Osteocyte (in vitro differentiated cells): ENCODE data around the gene MTPN. TPM values are rescaled to one million over a fixed set of nuclear protein-coding genes. Genes with fewer than 3 reads are reported as not detected.

ENCODE experiments used
- DNase-seq: peaks from one replicate; pipeline ENCODE4 v3.0.0; 2021; ENCODE audit warnings: mixed read lengths; ENCODE audit not compliant: unreplicated experiment; ENCODE audit errors: extremely low spot score
- H3K27ac Mint-ChIP-seq: one replicate; pipeline ENCODE4 v1.8.0; 2021; ENCODE audit warnings: mild to moderate bottlenecking, mixed read lengths; ENCODE audit not compliant: unreplicated experiment
- H3K27me3 Mint-ChIP-seq: one replicate; pipeline ENCODE4 v1.8.0; 2021; ENCODE audit warnings: mixed read lengths; ENCODE audit not compliant: unreplicated experiment
- H3K36me3 Mint-ChIP-seq: one replicate; pipeline ENCODE4 v1.8.0; 2021; ENCODE audit warnings: mixed read lengths; ENCODE audit not compliant: unreplicated experiment
- H3K4me1 Mint-ChIP-seq: one replicate; pipeline ENCODE4 v1.8.0; 2021; ENCODE audit warnings: mixed read lengths; ENCODE audit not compliant: unreplicated experiment
- H3K4me3 Mint-ChIP-seq: one replicate; pipeline ENCODE4 v1.8.0; 2021; ENCODE audit warnings: mild to moderate bottlenecking, moderate library complexity, mixed read lengths; ENCODE audit not compliant: unreplicated experiment
- H3K9me3 Mint-ChIP-seq: one replicate; pipeline ENCODE4 v1.8.0; 2021; ENCODE audit warnings: mixed read lengths; ENCODE audit not compliant: unreplicated experiment
- CTCF ChIP-seq: fragments of 200-600 bp; sonication (generic); IDR thresholded peaks from 2 replicates; pipeline ENCODE4 v1.5.0; 2021; ENCODE audit warnings: antibody characterized with exemption, mild to moderate bottlenecking, moderate library complexity
- total RNA-seq: library from RNA; stranded (reverse); gene quantifications from 2 replicates; pipeline ENCODE4 v1.2.1, GENCODE V29; 2021

MTPN gene
- total RNA-seq, 1 donor from 2014 or later: 140 TPM

- H3K36me3 Mint-ChIP-seq: no peaks in the 10 kb centered on the region
- no peak for TF ChIP-seq CTCF
- H3K4me1 Mint-ChIP-seq: no peaks in the 10 kb centered on the region
- no peaks in the 10 kb centered on the region for H3K9me3 Mint-ChIP-seq
- no peak overlapping the region for H3K27ac Mint-ChIP-seq
- DNase-seq: no peak
- no peaks in the 10 kb centered on the region for H3K27me3 Mint-ChIP-seq
- no peak overlapping the region for H3K4me3 Mint-ChIP-seq
Measured at GRCh38 chr7:135917721-135918120, 59.4 kb downstream of the MTPN start.

GRCh38 chr7:135914346-135914745, 62.8 kb downstream of the MTPN start:
- no peak for TF ChIP-seq CTCF
- Mint-ChIP-seq H3K36me3 (no peaks in the 10 kb centered on the region), H3K27me3 (no peaks in the 10 kb centered on the region), H3K4me1 (no peaks in the 10 kb centered on the region), H3K4me3 (no peak overlapping the region), H3K27ac (no peak overlapping the region), H3K9me3 (no peaks in the 10 kb centered on the region)
- DNase-seq: no peak

- no peaks in the 10 kb centered on the region for H3K9me3 Mint-ChIP-seq
Measured at GRCh38 chr7:135913404-135913803, 63.8 kb downstream of the MTPN start.

GRCh38 chr7:135911099-135911498, 66.1 kb downstream of the MTPN start:
- H3K4me3 Mint-ChIP-seq: no peak overlapping the region
- no peaks in the 10 kb centered on the region for H3K4me1 Mint-ChIP-seq
- no peak overlapping the region for H3K27ac Mint-ChIP-seq
- H3K9me3 Mint-ChIP-seq: no peaks in the 10 kb centered on the region
- no peak for DNase-seq
- H3K27me3 Mint-ChIP-seq: no peaks in the 10 kb centered on the region
- TF ChIP-seq CTCF: no peak
- no peaks in the 10 kb centered on the region for H3K36me3 Mint-ChIP-seq

More at GRCh38 chr7:135913404-135913803, 63.8 kb downstream of the MTPN start:
- no peak for DNase-seq
- TF ChIP-seq CTCF: no peak
- no peaks in the 10 kb centered on the region for H3K4me1 Mint-ChIP-seq
- H3K27ac Mint-ChIP-seq: no peak overlapping the region
- H3K27me3 Mint-ChIP-seq: no peaks in the 10 kb centered on the region
- H3K4me3 Mint-ChIP-seq: no peak overlapping the region
- no peaks in the 10 kb centered on the region for H3K36me3 Mint-ChIP-seq

- H3K36me3 Mint-ChIP-seq: no peaks in the 10 kb centered on the region
- H3K4me3 Mint-ChIP-seq: no peak overlapping the region
Measured at GRCh38 chr7:135910393-135911036, 66.6 kb downstream of the MTPN start.

More at GRCh38 chr7:135910393-135911036, 66.6 kb downstream of the MTPN start:
- no peak for TF ChIP-seq CTCF
- DNase-seq: no peak
- no peaks in the 10 kb centered on the region for H3K9me3 Mint-ChIP-seq
- no peak overlapping the region for H3K27ac Mint-ChIP-seq
- no peaks in the 10 kb centered on the region for H3K27me3 Mint-ChIP-seq
- no peaks in the 10 kb centered on the region for H3K4me1 Mint-ChIP-seq
